Measurements from ENCODE around the gene ADAMTS5. TPM values are rescaled to one million over a fixed set of nuclear protein-coding genes. Genes with fewer than 3 reads are reported as not detected.

The ADAMTS5 gene
- total and polyA plus RNA-seq, 2 of the 8 experiments (the other 6 are each of a cell fraction or from before 2014, with no cell fraction given) = 0.20 to 1.1 TPM

DNA sequence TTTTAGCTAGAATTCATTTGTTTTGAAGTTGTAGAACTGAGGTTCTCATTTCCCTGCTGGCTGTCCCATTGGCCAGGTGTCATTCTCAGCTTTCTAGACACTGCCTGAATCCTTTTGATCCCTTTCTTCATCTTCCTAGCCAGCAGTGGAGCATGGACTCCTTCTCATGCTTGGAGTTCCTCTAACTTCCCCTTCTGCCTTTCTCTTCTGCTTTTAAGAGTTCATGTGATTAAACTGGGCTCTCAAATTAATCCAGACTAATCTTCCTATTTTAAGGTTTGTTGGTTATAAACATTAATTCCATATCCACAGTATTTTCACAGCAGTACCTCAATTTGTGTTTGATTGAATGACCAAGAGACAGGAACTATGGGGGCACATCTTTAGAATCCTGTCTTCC lies 52.3 kb downstream of the ADAMTS5 start (continued):
- TF ChIP-seq SIX5 (IDR thresholded peaks at IDR 0.05; ENCODE audit: low read depth, low read length) = no peak
- no peak for TF ChIP-seq ASH2L (IDR thresholded peaks at IDR 0.05; ENCODE audit: low read length)
- no peak for TF ChIP-seq GABPA (IDR thresholded peaks at IDR 0.05; ENCODE audit: borderline replicate concordance, insufficient read depth, low read length)
- no peak for TF ChIP-seq BCL11A (IDR thresholded peaks at IDR 0.05; ENCODE audit: low read depth in 2 of 2, low read length in 2 of 2)
- no peak for TF ChIP-seq CTBP2 (IDR thresholded peaks at IDR 0.05; ENCODE audit: borderline replicate concordance, insufficient read depth, insufficient read length, low read length)
- no peak for TF ChIP-seq RXRA (IDR thresholded peaks at IDR 0.05; ENCODE audit: insufficient read depth, low read depth, low read length)
- TF ChIP-seq EZH2 (IDR thresholded peaks at IDR 0.05; ENCODE audit: low read depth, low read length, severe bottlenecking) = no peak

Measured in H1 (cell line).